ENCODE data around the gene TAS2R43.

- TF ChIP-seq CTCF (conservative IDR thresholded peaks at IDR 0.05 in 1 of 2, IDR thresholded peaks at IDR 0.05 in 1 of 2; ENCODE audit: extremely low read depth in 1 of 2, insufficient read depth in 1 of 2, low read depth in 1 of 2, low read length in 2 of 2): no peak
- no peak for TF ChIP-seq EZH2 (IDR thresholded peaks at IDR 0.05; ENCODE audit: borderline replicate concordance, low read length)
Measured at GRCh38 chr12:11108862-11109261, 16.7 kb upstream of the TAS2R43 start.
